ENCODE results near the gene MELTF.

DNA sequence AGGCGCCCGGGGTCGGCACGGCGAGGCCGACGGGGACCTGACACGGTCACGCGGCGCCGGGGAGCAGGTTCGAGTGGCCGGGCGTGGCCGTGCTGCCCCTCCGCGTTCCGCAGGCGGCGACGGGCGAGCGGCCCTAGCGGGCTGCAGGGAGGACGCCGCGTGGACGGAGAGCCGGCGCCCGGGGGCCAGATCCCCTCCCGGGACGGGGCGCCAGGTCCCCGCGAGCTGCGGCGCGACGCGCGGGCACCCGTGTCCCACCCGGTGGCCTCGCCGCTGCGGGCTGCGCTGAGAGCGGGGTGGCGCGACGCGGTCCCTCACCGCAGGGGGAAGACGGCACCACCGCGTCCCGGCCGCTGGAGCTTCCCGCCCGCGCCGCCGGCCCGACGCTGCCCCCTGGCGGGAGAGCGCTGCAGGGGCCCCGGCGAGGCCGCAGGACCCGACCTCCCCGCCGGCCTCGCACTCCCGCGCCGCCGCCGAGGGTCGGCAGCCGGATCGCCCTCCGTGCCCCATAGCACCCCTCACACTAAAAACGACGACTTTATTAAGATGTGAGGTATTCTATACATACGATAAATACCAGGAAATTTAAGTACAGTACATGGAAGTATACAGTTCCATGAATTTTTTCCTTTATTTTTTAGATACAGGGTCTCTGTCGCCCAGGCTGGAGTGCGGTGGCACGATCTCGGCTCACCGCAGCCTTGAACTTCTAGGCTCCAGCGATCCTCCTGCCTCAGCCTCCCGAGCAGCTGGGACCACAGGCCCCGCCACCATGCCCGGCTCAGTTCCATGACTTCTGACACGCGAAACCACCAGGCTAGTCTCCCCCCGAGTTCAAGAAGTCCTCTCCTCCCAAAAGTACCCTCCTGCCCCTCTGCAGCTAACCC lies 59.7 kb downstream of the MELTF start:
- TF ChIP-seq CTCF (IDR thresholded peaks at IDR 0.05), result peak in 3 of 4 experiments; percentile 93 to 96 (median 96)
- TF ChIP-seq POLR2AphosphoS5 (IDR thresholded peaks at IDR 0.05), result no peak
- peak in 1 of 2 donors; percentile 11 for TF ChIP-seq POLR2A (IDR thresholded peaks at IDR 0.05)

Measured in gastroesophageal sphincter (tissue), 3 donors.